ENCODE measurements around the gene ADGRA1.

- TF ChIP-seq SPI1 (IDR thresholded peaks at IDR 0.05; ENCODE audit: low read depth, low read length) (no peak), POLR2AphosphoS5 (IDR thresholded peaks at IDR 0.05; ENCODE audit: low read depth, low read length) (no peak), POLR2A (IDR thresholded peaks at IDR 0.05; ENCODE audit: low read depth, low read length) (no peak), TAF1 (IDR thresholded peaks at IDR 0.05; ENCODE audit: low read depth, low read length) (no peak), PAX5 (IDR thresholded peaks at IDR 0.05; ENCODE audit: insufficient read depth, low read length, severe bottlenecking) (no peak)
Observed at GRCh38 chr10:133165556-133166503, 78.1 kb downstream of the ADGRA1 start.
